ENCODE data around the gene DLX6.

DNA sequence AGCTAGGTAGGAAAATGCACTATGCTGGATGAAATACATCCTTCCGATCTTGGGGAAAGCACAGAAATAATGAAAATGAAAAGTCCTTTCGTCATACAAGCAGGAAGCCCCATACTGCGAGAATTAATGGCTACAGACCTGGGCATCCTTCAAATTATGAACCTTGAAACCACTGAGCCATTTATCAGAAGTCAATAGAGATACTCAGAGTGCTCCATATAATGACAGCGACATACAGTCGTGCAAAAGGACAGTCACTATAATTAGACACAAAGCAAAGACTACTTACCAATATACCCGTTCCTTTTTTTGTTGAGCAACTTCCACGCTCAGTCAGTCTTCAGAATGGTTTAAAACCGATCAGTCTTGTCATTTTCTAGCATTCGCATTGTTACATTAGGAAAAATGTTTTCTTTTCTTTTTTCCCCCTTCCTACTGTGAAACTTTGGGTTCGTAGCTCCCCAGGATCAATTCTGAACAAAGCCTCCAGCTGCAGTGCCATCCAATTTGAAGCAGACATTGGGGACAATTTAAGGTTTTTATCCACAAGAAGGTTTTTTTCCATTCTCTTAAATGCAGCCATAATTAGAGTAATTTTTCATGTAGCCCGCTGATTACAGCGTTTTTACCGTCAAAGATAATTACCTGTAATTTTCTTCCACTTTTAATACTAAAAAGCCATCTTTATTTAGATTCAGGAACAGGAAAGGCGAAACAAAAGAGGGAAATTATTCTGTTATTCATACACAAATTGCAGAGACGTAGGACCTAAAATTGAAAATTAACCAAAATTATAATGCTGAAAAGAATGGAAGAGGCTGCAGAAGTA, 6.4 kb downstream of the DLX6 start:
- TF ChIP-seq CHD2 (IDR thresholded peaks at IDR 0.05; ENCODE audit: low read length) (no peak), EP300 (IDR thresholded peaks at IDR 0.05; ENCODE audit: borderline replicate concordance in 1 of 2, low read depth in 2 of 2, low read length in 2 of 2) (no peak), SP1 (IDR thresholded peaks at IDR 0.05; ENCODE audit: low read depth, low read length) (no peak), BRCA1 (IDR thresholded peaks at IDR 0.05; ENCODE audit: low read depth, low read length) (no peak)
